H1 (cell line): ENCODE measurements around the gene CCDC171. TPM values are rescaled to one million over a fixed set of nuclear protein-coding genes. Genes with fewer than 3 reads are reported as not detected.

ENCODE experiments used
- CTCF ChIA-PET: fragments of 300-600 bp; sonication (Branson Sonifier 250); formaldehyde crosslinking; loops from one replicate; lab custom pipeline; 2021; ENCODE audit not compliant: partially characterized antibody; lab: Charles Lee
- POLR2A ChIA-PET: fragments of 300-600 bp; sonication (Branson Sonifier 250); formaldehyde crosslinking; loops from one replicate; lab custom pipeline; 2021; ENCODE audit warnings: inconsistent platforms; ENCODE audit not compliant: partially characterized antibody; lab: Charles Lee
- DNase-seq, 2 experiments: peaks; one replicate each; pipeline versions ENCODE4 v3.0.0 to v3.0.0-alpha.2; 2010 to 2022; ENCODE audit warnings: low spot score in 2 of 2, low read depth in 1 of 2, mixed read lengths in 1 of 2
- FAIRE-seq: peaks from 2 replicates; lab custom pipeline; 2011; peaks lifted over from hg19 to GRCh38; lab: Jason Lieb, UNC
- H2AFZ ChIP-seq: 2 replicates; pipeline ENCODE4 v1.8.1; 2012; ENCODE audit warnings: low read length, inconsistent platforms
- H2AK5ac ChIP-seq: 2 replicates; pipeline ENCODE4 v1.6.1; 2013; ENCODE audit warnings: low read depth, low read length
- H2BK120ac ChIP-seq: replicated peaks from 2 replicates; pipeline ENCODE3; 2013; ENCODE audit warnings: low read depth, low read length, inconsistent platforms
- H2BK12ac ChIP-seq: 2 replicates; pipeline ENCODE4 v1.6.1; 2013; ENCODE audit warnings: low read depth, low read length
- H2BK15ac ChIP-seq: 2 replicates; pipeline ENCODE4 v1.6.1; 2013; ENCODE audit warnings: low read length
- H2BK20ac ChIP-seq: 2 replicates; pipeline ENCODE4 v1.6.1; 2013; ENCODE audit warnings: low read length
- H2BK5ac ChIP-seq: 2 replicates; pipeline ENCODE4 v1.6.1; 2013; ENCODE audit warnings: low read depth, low read length
- H3K14ac ChIP-seq: 2 replicates; pipeline ENCODE4 v1.6.1; 2013; ENCODE audit warnings: inconsistent platforms; ENCODE audit not compliant: insufficient read length
- H3K18ac ChIP-seq: 2 replicates; pipeline ENCODE4 v1.6.1; 2013; ENCODE audit warnings: low read length; ENCODE audit errors: extremely low read depth
- H3K23ac ChIP-seq: 2 replicates; pipeline ENCODE4 v1.6.1; 2013; ENCODE audit warnings: inconsistent platforms; ENCODE audit not compliant: insufficient read length
- H3K23me2 ChIP-seq: 2 replicates; pipeline ENCODE4 v1.6.1; 2013; ENCODE audit warnings: low read depth, low read length
- H3K27ac ChIP-seq: 2 replicates; pipeline ENCODE4 v1.6.1; 2011; ENCODE audit warnings: low read depth, low read length, inconsistent platforms
- H3K27me3 ChIP-seq, 4 experiments: replicated peaks in 1 of 4; 1 replicate in 1 of 4; 2 replicates in 3 of 4; pipeline versions ENCODE4 v1.6.1 to v1.8.1; 2011 to 2013; ENCODE audit warnings: low read length in 3 of 4, mild to moderate bottlenecking in 3 of 4, inconsistent platforms in 2 of 4, mixed read lengths in 2 of 4, moderate library complexity in 1 of 4; ENCODE audit not compliant: control insufficient read depth in 3 of 4, insufficient read depth in 3 of 4; ENCODE audit errors: extremely low read depth in 1 of 4
- H3K36me3 ChIP-seq, 4 experiments: 2 replicates each; pipeline versions ENCODE4 v1.6.1 to v1.8.1; 2011 to 2013; ENCODE audit warnings: mild to moderate bottlenecking in 4 of 4, low read length in 3 of 4, moderate library complexity in 2 of 4, control low read depth in 1 of 4, inconsistent platforms in 1 of 4; ENCODE audit not compliant: insufficient read depth in 4 of 4, control insufficient read depth in 2 of 4
- H3K4ac ChIP-seq: replicated peaks from 2 replicates; pipeline ENCODE3; 2013; ENCODE audit warnings: low read length, low read depth, mixed read lengths, inconsistent platforms; ENCODE audit not compliant: insufficient read length
- H3K4me1 ChIP-seq, 4 experiments: replicated peaks in 1 of 4; 1 replicate in 1 of 4; 2 replicates in 3 of 4; pipeline versions ENCODE4 v1.6.1 to v1.8.1; 2011 to 2013; ENCODE audit warnings: low read length in 3 of 4, inconsistent platforms in 2 of 4, mixed read lengths in 1 of 4; ENCODE audit not compliant: insufficient read depth in 4 of 4, control insufficient read depth in 3 of 4
- H3K4me2 ChIP-seq, 2 experiments: 2 replicates each; pipeline versions ENCODE4 v1.6.1 to v1.8.1; 2011 to 2013; ENCODE audit warnings: low read depth in 2 of 2, low read length in 2 of 2, control low read depth in 1 of 2, inconsistent platforms in 1 of 2, mild to moderate bottlenecking in 1 of 2; ENCODE audit not compliant: insufficient read depth in 1 of 2
- H3K4me3 ChIP-seq, 4 experiments: fragments of 200-600, 300-600 bp in 1 of 4; sonication (generic), shearing (Covaris generic), sonication (Bioruptor Twin) in 1 of 4; 2 replicates each; pipeline versions ENCODE4 v1.5.1 to v1.8.1; 2011 to 2016; ENCODE audit warnings: low read length in 4 of 4, low read depth in 3 of 4, control low read depth in 2 of 4, inconsistent platforms in 2 of 4, mild to moderate bottlenecking in 2 of 4, mixed read lengths in 1 of 4, moderate library complexity in 1 of 4; ENCODE audit not compliant: insufficient read depth in 2 of 4; ENCODE audit errors: extremely low read depth in 1 of 4
- H3K56ac ChIP-seq: replicated peaks from 2 replicates; pipeline ENCODE3; 2013; ENCODE audit warnings: low read depth, mild to moderate bottlenecking, mixed read lengths, low read length, inconsistent platforms; ENCODE audit not compliant: insufficient read length
- H3K79me1 ChIP-seq: 2 replicates; pipeline ENCODE4 v1.6.1; 2013; ENCODE audit warnings: low read depth, low read length, control low read depth
- H3K79me2 ChIP-seq, 2 experiments: 2 replicates each; pipeline versions ENCODE4 v1.6.1 to v1.8.1; 2012 to 2013; ENCODE audit warnings: low read length in 2 of 2, mild to moderate bottlenecking in 2 of 2, inconsistent platforms in 1 of 2; ENCODE audit not compliant: insufficient read depth in 2 of 2, control insufficient read depth in 1 of 2
- H3K9ac ChIP-seq, 4 experiments: replicated peaks in 1 of 4; 1 replicate in 1 of 4; 2 replicates in 3 of 4; pipeline versions ENCODE4 v1.6.1 to v1.8.1; 2011 to 2013; ENCODE audit warnings: low read depth in 3 of 4, low read length in 3 of 4, control low read depth in 2 of 4, mild to moderate bottlenecking in 2 of 4, moderate library complexity in 2 of 4, inconsistent platforms in 1 of 4; ENCODE audit errors: extremely low read depth in 1 of 4
- H3K9me3 ChIP-seq, 2 experiments: 2 replicates each; pipeline versions ENCODE4 v1.6.1 to v1.8.1; 2012 to 2013; ENCODE audit warnings: mild to moderate bottlenecking in 2 of 2, moderate library complexity in 2 of 2, control low read depth in 1 of 2, inconsistent platforms in 1 of 2, low read depth in 1 of 2, low read length in 1 of 2, mixed read lengths in 1 of 2; ENCODE audit not compliant: insufficient read depth in 2 of 2
- H4K20me1 ChIP-seq, 2 experiments: replicated peaks in 1 of 2; 2 replicates each; pipeline versions ENCODE3 to v1.8.1; 2011 to 2013; ENCODE audit warnings: inconsistent platforms in 2 of 2, low read length in 2 of 2, mild to moderate bottlenecking in 1 of 2; ENCODE audit not compliant: insufficient read depth in 2 of 2, control insufficient read depth in 1 of 2
- H4K5ac ChIP-seq: 2 replicates; pipeline ENCODE4 v1.6.1; 2013; ENCODE audit warnings: low read length, low read depth, mixed read lengths, inconsistent platforms; ENCODE audit not compliant: insufficient read length
- H4K8ac ChIP-seq: 2 replicates; pipeline ENCODE4 v1.8.0; 2013; ENCODE audit warnings: mild to moderate bottlenecking, moderate library complexity, low read length, inconsistent platforms; ENCODE audit not compliant: insufficient read depth; ENCODE audit errors: extremely low read depth
- H4K91ac ChIP-seq: replicated peaks from 2 replicates; pipeline ENCODE3; 2013; ENCODE audit warnings: low read length, mixed read lengths, inconsistent platforms; ENCODE audit not compliant: insufficient read length
- POU5F1 ChIP-seq: IDR thresholded peaks from 2 replicates; pipeline ENCODE4 v1.6.1; 2011; ENCODE audit warnings: low read depth, mild to moderate bottlenecking, low read length, moderate library complexity
- RBBP5 ChIP-seq: IDR thresholded peaks from 2 replicates; pipeline ENCODE4 v1.7.1; 2012; ENCODE audit warnings: low read depth, mild to moderate bottlenecking, inconsistent platforms, low read length, moderate library complexity, borderline replicate concordance
- SP2 ChIP-seq: IDR thresholded peaks from 2 replicates; pipeline ENCODE4 v1.6.1; 2012; ENCODE audit warnings: mild to moderate bottlenecking, low read length, inconsistent platforms
- WGBS, 2 experiments: shearing (Covaris generic) in 1 of 2; methylation state at CpG; one replicate each; pipeline versions ENCODE4 v1.1.6 to v1.1.7; 2013 to 2015; ENCODE audit warnings: low lambda C conversion rate in 2 of 2, mixed read lengths in 2 of 2, inconsistent platforms in 1 of 2, low coverage in 1 of 2, missing lambda C conversion rate in 1 of 2; ENCODE audit not compliant: insufficient replicate concordance in 2 of 2, insufficient coverage in 1 of 2, insufficient read length in 1 of 2; ENCODE audit errors: extremely low coverage in 1 of 2, missing lambda C conversion rate in 1 of 2; 5-methylcytosine and 5-hydroxymethylcytosine counted together
- polyA plus RNA-seq, 7 experiments: library from polyadenylated mRNA; depleted of rRNA in 3 of 7; stranded (reverse) in 5 of 7; unstranded in 2 of 7; fragments of >200 nt in 5 of 7; fragments of 200-250 nt in 2 of 7; gene quantifications; 1 replicate in 5 of 7; 2 replicates in 1 of 7; 4 replicates in 1 of 7; pipeline versions ENCODE4 v1.2.1 to v1.2.3, GENCODE V29; 2011 to 2013; ENCODE audit warnings: missing spikeins in 2 of 7, mixed read lengths in 2 of 7
- total RNA-seq: library from RNA; stranded (reverse); fragmentation: NEBNext Ultra II Directional; extraction: Animal tissue kit (Norgen Biotek cat#: 25700); gene quantifications from 2 replicates; pipeline ENCODE4 v1.2.1, GENCODE V29; 2021

The CCDC171 gene
- total and polyA plus RNA-seq, 2 of the 8 experiments (the other 6 are each of a cell fraction or from before 2014, with no cell fraction given): 0.83 to 2.3 TPM

- 83% methylated on average over 1 of the region's 1 CpG; no CpG with 5 or more reads in 1 of the 2 experiments for WGBS, 2 experiments
- no peaks in the 10 kb centered on the region for H3K23me2 ChIP-seq
- H3K27me3 ChIP-seq: no peaks in the 10 kb centered on the region
- peaks cover 6% of the 10 kb centered on the region in 2 experiments; a peak in 3 of 4 replicates for H3K9me3 ChIP-seq
- DNase-seq: no peak
- H2BK20ac ChIP-seq: no peak overlapping the region
- no peak overlapping the region for H3K14ac ChIP-seq
- H3K36me3 ChIP-seq: no peaks in the 10 kb centered on the region
- no peak overlapping the region for H3K23ac ChIP-seq
- no peak for FAIRE-seq
- ChIA-PET POLR2A (no interaction called here), CTCF (interaction anchor here (1.0 kb wide), 1 partner anchor 10 kb away, joined by 3 read pairs; no protein-coding TSS in a partner anchor)
- no peak overlapping the region for H3K4ac ChIP-seq
- H2BK5ac ChIP-seq: no peak overlapping the region
- no peak overlapping the region for H3K9ac ChIP-seq
- H2BK12ac ChIP-seq: no peak overlapping the region
- H4K8ac ChIP-seq: no peak overlapping the region
- no peak overlapping the region for H3K27ac ChIP-seq
- H3K4me3 ChIP-seq: no peak overlapping the region
- H4K5ac ChIP-seq: no peak overlapping the region
- H3K4me1 ChIP-seq: no peaks in the 10 kb centered on the region
- no peak overlapping the region for H2AFZ ChIP-seq
- no peaks in the 10 kb centered on the region for H3K79me1 ChIP-seq
- H3K79me2 ChIP-seq: no peaks in the 10 kb centered on the region
- H3K56ac ChIP-seq: no peak overlapping the region
- H2AK5ac ChIP-seq: no peak overlapping the region
- TF ChIP-seq RBBP5 (no peak), SP2 (no peak), POU5F1 (no peak)
- no peaks in the 10 kb centered on the region for H4K20me1 ChIP-seq
- H4K91ac ChIP-seq: no peak overlapping the region
- no peak overlapping the region for H2BK15ac ChIP-seq
- no peak overlapping the region for H2BK120ac ChIP-seq
- H3K4me2 ChIP-seq: no peak overlapping the region
- no peak overlapping the region for H3K18ac ChIP-seq
These were observed 461.0 kb downstream of the CCDC171 start for GRCh38 chr9:16013826-16014225.
